Measurements from ENCODE around the gene ACTL6B.

Gene ACTL6B

DNA sequence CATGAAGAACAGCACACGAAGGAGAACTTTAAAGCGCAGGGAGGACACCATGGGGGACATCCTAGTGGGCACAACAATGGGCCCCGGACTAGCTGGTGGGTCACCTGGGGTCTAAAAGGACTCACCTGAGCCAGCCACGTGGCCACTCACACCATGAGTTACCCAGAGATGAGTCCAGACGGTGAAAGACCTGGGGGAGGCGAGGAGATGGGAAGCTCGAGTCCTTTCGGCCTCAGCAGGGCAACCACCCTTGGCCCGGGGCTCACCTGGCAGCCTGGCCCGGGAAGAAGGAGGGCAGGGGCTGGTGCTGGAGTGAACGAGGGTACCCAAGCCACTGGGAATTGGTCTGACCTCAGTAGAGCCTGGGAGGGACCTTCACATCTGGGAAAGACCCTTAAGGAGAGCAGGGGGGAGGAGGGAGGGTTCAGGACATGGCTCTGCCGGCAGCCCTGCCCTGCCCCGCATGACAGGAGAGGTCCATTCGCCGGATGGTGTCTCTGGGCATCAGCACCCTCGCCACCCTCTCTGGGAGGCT, 32.1 kb upstream of the ACTL6B start:
- H3K27me3 ChIP-seq (ENCODE audit: insufficient read depth, low read length), result no peaks in the 10 kb centered on the region
- peaks cover 74% of the 10 kb centered on the region for H3K36me3 ChIP-seq (ENCODE audit: insufficient read depth, low read depth, low read length)
- H3K9ac ChIP-seq (ENCODE audit: low read depth, low read length), result no peak overlapping the region
- no peak overlapping the region for H3K27ac ChIP-seq (ENCODE audit: low read length)
- peaks cover 9% of the 10 kb centered on the region for H3K4me1 ChIP-seq (ENCODE audit: insufficient read depth, low read length)
- H3K9me3 ChIP-seq (ENCODE audit: insufficient read depth, low read depth, low read length), result no peaks in the 10 kb centered on the region
- no peak overlapping the region for H3K4me3 ChIP-seq (ENCODE audit: low read length)

DNA sequence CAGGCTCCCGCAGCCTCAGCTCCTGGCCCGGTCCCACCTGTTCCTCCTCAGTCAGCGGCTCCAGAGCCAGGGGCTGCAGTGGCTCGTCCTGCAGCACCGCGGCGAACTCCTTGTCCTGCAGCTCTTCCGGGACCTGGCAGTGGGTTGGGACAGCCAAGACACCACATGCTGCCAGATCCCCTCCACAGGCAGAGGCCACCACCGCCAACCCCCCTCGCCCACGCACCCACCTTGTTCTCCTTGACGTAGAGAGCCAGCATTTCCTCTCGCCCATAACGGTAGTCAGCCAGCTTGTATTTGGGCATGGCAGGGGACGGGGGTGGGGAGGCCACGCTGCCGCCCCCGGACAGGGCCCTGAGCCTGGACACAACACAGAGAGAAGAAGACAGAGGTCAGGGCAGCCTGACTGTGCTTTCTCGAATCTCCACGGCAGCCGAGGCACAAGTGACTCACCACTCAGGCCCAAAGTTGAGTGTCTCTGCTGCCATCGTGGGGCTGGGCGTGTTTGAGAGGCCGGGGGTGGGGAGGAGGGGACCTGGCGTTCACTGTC, 31.6 kb upstream of the ACTL6B start:
- no peaks in the 10 kb centered on the region for H3K27me3 ChIP-seq (ENCODE audit: insufficient read depth, low read length)
- peaks cover 9% of the 10 kb centered on the region for H3K4me1 ChIP-seq (ENCODE audit: insufficient read depth, low read length)
- H3K27ac ChIP-seq (ENCODE audit: low read length), result no peak overlapping the region
- H3K4me3 ChIP-seq (ENCODE audit: low read length), result no peak overlapping the region
- no peak overlapping the region for H3K9ac ChIP-seq (ENCODE audit: low read depth, low read length)
- no peaks in the 10 kb centered on the region for H3K9me3 ChIP-seq (ENCODE audit: insufficient read depth, low read depth, low read length)
- H3K36me3 ChIP-seq (ENCODE audit: insufficient read depth, low read depth, low read length), result peaks cover 80% of the 10 kb centered on the region

DNA sequence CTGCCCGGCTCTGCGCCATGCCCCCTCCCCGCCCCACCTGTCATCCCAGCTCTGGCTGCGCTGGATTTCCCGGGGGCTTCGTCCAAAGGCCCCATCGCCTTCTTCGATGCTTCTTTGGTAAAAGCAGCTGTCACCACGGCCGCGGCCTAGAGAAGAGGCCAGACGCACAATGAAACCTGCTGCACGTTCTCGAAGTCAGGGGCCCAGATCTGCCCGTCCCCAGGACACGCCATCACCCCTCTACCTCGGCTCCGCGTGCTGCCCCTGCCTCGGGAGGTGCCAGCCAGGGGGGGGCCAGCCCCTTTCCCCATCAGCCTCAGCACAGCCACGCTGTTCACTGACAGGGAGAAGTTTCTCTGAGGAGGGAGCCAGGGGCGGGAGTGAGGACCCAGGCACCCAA, 31.0 kb upstream of the ACTL6B start:
- Histone ChIP-seq H3K4me1 (ENCODE audit: insufficient read depth, low read length) (peaks cover 5% of the 10 kb centered on the region), H3K27me3 (ENCODE audit: insufficient read depth, low read length) (no peaks in the 10 kb centered on the region), H3K9ac (ENCODE audit: low read depth, low read length) (no peak overlapping the region), H3K27ac (ENCODE audit: low read length) (no peak overlapping the region), H3K36me3 (ENCODE audit: insufficient read depth, low read depth, low read length) (peaks cover 86% of the 10 kb centered on the region), H3K4me3 (ENCODE audit: low read length) (no peak overlapping the region), H3K9me3 (ENCODE audit: insufficient read depth, low read depth, low read length) (no peaks in the 10 kb centered on the region)

DNA sequence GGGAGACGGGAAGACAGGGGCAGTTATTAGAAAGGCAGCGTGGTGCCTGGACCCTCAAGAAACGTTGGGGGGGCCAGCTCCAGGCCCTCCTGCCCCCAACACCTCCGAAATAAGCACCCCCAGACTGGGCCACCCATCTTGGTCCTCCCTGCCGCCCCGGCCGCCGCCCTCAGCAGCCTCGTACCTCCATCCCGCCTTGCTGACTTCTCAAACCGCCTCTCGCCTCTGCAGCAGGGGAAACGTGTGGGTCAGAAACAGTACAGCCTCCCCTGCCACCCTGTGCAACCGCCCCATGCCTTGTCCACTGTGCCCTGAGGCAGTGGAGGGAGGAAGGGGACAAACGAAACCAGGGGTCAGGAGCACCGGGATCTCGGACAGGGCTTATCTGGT, 30.6 kb upstream of the ACTL6B start:
- Histone ChIP-seq H3K4me3 (ENCODE audit: low read length) (no peak overlapping the region), H3K27ac (ENCODE audit: low read length) (no peak overlapping the region), H3K36me3 (ENCODE audit: insufficient read depth, low read depth, low read length) (peaks cover 90% of the 10 kb centered on the region), H3K4me1 (ENCODE audit: insufficient read depth, low read length) (peaks cover 3% of the 10 kb centered on the region; the same call in 1 of the 2 replicates), H3K9me3 (ENCODE audit: insufficient read depth, low read depth, low read length) (no peaks in the 10 kb centered on the region), H3K9ac (ENCODE audit: low read depth, low read length) (no peak overlapping the region), H3K27me3 (ENCODE audit: insufficient read depth, low read length) (no peaks in the 10 kb centered on the region)

DNA sequence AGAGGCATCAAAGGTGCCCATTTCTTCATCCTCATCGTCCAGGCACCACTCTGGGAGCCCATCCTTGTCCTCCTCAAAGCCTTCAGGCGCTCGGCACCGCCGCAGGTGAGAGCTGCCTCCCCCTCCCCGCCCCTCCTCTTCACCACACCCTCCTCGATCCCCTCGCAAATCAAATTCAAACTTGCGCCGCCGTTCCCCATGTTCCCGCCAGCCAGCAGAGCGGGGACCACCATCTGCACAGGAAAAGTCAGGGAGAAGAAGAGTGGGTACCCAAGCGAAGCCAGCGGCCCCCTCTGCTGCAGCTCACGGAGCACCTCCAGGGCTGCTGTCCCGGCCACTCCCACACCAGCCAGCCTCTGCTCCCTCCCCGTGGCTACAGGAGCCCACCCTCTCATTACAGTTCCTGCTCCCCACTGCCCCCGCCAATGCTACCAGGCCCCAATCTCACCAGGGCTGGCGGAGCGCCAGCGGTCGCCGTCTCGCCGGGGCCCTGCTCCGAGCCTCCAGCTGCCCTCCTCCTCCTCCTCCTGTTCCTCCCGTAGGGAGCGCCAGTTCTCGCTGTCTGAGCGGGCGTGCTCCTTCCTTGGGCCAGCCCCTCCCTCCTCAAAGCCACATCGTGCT, 30.1 kb upstream of the ACTL6B start:
- no peaks in the 10 kb centered on the region for H3K9me3 ChIP-seq (ENCODE audit: insufficient read depth, low read depth, low read length)
- H3K27ac ChIP-seq (ENCODE audit: low read length), result no peak overlapping the region
- no peak overlapping the region for H3K4me3 ChIP-seq (ENCODE audit: low read length)
- H3K9ac ChIP-seq (ENCODE audit: low read depth, low read length), result no peak overlapping the region
- peaks cover 95% of the 10 kb centered on the region for H3K36me3 ChIP-seq (ENCODE audit: insufficient read depth, low read depth, low read length)
- peaks cover 3% of the 10 kb centered on the region; the same call in 1 of the 2 replicates for H3K4me1 ChIP-seq (ENCODE audit: insufficient read depth, low read length)
- no peaks in the 10 kb centered on the region for H3K27me3 ChIP-seq (ENCODE audit: insufficient read depth, low read length)

DNA sequence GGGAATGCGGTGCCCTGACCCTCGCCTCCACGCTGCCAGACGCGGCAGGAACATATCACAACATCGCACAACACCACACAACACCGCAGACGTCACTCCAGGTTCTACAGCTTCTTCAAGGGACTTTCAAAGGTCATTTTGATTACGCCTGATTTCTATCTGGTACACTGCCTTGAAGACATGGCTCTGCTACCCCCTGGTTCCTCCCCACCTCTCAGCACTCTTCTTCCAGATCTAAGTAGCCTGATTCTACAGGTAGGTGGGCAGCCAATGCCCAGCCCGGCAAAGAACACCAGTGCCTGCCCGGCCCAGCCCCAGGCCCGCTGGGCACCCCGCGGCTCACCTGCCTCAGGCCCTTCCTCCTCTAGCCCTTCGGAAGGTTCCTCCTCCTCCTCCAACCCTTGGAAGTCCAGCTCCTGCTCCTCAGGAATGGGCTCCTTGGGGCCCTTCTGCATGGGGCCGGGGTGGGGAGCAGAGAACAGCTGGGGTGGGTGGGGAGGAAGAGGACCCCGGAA, 29.4 kb upstream of the ACTL6B start:
- H3K36me3 ChIP-seq (ENCODE audit: insufficient read depth, low read depth, low read length), result peaks cover 96% of the 10 kb centered on the region
- no peak overlapping the region for H3K27ac ChIP-seq (ENCODE audit: low read length)

DNA sequence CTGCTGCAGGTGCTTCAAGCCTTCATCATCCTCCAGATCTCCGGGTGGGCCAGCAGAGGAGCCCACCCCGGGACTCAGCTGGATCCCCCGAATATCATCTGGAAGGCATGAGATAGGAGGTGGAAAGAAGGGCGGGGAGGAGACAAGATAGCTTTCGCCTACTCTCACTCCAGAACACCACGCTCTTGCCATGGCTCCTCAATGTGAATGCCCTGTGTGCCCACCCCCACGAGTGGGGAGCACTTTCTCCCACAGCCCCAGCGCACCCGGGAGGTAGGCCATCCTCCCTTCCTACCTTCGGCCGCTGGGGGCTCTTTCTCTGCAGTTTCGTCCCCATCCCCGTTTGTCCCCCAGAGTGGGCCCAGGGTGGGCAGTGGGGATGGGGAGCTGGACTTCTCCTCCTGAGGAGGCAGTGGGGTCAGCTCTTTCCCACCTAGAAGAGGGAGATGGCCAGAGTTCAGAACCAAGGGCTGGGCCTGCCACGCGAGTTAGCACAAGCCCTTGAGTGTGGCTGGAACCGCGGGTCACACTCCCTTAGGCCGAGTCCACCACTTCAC, 28.9 kb upstream of the ACTL6B start:
- H3K27me3 ChIP-seq (ENCODE audit: insufficient read depth, low read length), result no peaks in the 10 kb centered on the region
- H3K36me3 ChIP-seq (ENCODE audit: insufficient read depth, low read depth, low read length), result peaks cover 99% of the 10 kb centered on the region
- no peak overlapping the region for H3K27ac ChIP-seq (ENCODE audit: low read length)
- no peak overlapping the region for H3K9ac ChIP-seq (ENCODE audit: low read depth, low read length)
- H3K4me3 ChIP-seq (ENCODE audit: low read length), result no peak overlapping the region
- H3K9me3 ChIP-seq (ENCODE audit: insufficient read depth, low read depth, low read length), result no peaks in the 10 kb centered on the region
- H3K4me1 ChIP-seq (ENCODE audit: insufficient read depth, low read length), result no peaks in the 10 kb centered on the region

More for the DNA sequence above, 29.4 kb upstream of the ACTL6B start:
- H3K9ac ChIP-seq (ENCODE audit: low read depth, low read length), result no peak overlapping the region
- no peaks in the 10 kb centered on the region for H3K9me3 ChIP-seq (ENCODE audit: insufficient read depth, low read depth, low read length)
- no peaks in the 10 kb centered on the region for H3K4me1 ChIP-seq (ENCODE audit: insufficient read depth, low read length)
- no peaks in the 10 kb centered on the region for H3K27me3 ChIP-seq (ENCODE audit: insufficient read depth, low read length)
- no peak overlapping the region for H3K4me3 ChIP-seq (ENCODE audit: low read length)

DNA sequence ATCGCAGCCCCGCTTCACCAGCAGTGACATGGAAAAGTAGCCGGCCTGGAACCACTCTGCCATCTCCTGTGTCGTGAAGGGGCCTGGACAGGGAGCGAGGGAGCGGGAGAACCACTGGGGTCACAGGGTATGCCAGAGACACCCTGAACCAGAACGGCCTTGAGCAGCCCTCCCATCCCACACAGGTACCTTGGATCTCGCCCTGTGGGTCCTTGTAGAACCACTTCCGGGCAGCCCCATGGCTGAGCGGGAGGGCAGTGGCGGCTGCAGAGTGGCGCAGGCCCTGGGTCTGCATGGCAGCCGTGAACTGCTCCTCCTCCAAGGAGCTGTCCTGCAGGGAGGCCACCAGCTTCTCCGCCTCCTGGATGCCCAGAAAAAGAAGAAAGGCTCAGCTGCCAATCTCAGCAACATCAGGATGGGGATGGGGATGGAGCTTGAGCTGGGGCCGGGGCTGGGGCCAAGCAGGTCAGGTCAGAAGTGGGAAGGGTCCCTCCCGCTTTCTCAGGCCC, 28.3 kb upstream of the ACTL6B start:
- peaks cover 98% of the 10 kb centered on the region for H3K36me3 ChIP-seq (ENCODE audit: insufficient read depth, low read depth, low read length)
- no peaks in the 10 kb centered on the region for H3K4me1 ChIP-seq (ENCODE audit: insufficient read depth, low read length)
- H3K9me3 ChIP-seq (ENCODE audit: insufficient read depth, low read depth, low read length), result no peaks in the 10 kb centered on the region
- no peak overlapping the region for H3K9ac ChIP-seq (ENCODE audit: low read depth, low read length)
- H3K4me3 ChIP-seq (ENCODE audit: low read length), result no peak overlapping the region
- no peaks in the 10 kb centered on the region for H3K27me3 ChIP-seq (ENCODE audit: insufficient read depth, low read length)
- no peak overlapping the region for H3K27ac ChIP-seq (ENCODE audit: low read length)

DNA sequence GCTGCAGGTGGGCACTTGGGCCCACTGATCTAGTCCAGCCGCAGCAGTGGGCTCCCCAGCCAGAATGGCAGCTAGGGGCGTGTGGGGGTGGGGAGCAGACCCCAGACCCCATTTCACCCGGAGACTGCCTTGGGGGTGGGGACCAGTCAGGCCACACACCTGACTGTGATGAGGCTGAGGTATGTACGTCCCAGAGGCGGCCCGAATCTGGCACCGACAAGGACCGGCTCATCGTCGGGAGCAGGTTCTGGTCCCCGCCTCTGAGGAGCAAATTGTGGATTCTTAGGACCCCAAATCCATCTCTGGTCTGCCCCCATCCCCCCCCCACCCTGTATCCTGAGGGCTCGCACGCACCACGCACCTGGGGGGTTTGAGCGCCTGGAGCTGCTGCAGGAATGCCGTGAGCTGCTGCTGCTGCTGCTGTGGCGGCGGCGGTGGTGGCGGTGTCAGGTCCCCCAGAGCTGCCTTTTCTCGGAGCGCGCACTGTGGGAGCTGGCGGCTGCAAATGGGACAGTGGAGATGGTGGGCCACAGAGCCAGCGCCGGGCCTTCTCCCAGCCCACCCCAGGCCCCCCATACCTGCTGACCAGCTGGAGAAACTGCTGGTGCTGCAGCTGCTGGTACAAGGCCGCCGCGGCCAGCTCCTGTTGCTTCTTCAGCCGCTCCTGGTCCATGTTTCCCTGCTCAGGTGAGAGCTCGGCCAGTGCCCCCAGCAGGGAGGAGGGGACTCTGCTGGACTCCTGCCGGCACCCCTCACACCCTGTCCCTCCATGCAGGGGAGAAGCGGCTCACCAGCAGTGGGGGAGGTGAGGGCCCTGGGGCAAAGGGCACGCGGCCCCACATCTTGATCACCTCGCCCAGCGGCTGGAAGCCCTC, 27.6 kb upstream of the ACTL6B start:
- no peak overlapping the region for H3K4me3 ChIP-seq (ENCODE audit: low read length)
- no peaks in the 10 kb centered on the region for H3K4me1 ChIP-seq (ENCODE audit: insufficient read depth, low read length)
- no peaks in the 10 kb centered on the region for H3K27me3 ChIP-seq (ENCODE audit: insufficient read depth, low read length)
- no peaks in the 10 kb centered on the region for H3K9me3 ChIP-seq (ENCODE audit: insufficient read depth, low read depth, low read length)
- no peak overlapping the region for H3K9ac ChIP-seq (ENCODE audit: low read depth, low read length)
- no peak overlapping the region for H3K27ac ChIP-seq (ENCODE audit: low read length)
- peaks cover 98% of the 10 kb centered on the region for H3K36me3 ChIP-seq (ENCODE audit: insufficient read depth, low read depth, low read length)

DNA sequence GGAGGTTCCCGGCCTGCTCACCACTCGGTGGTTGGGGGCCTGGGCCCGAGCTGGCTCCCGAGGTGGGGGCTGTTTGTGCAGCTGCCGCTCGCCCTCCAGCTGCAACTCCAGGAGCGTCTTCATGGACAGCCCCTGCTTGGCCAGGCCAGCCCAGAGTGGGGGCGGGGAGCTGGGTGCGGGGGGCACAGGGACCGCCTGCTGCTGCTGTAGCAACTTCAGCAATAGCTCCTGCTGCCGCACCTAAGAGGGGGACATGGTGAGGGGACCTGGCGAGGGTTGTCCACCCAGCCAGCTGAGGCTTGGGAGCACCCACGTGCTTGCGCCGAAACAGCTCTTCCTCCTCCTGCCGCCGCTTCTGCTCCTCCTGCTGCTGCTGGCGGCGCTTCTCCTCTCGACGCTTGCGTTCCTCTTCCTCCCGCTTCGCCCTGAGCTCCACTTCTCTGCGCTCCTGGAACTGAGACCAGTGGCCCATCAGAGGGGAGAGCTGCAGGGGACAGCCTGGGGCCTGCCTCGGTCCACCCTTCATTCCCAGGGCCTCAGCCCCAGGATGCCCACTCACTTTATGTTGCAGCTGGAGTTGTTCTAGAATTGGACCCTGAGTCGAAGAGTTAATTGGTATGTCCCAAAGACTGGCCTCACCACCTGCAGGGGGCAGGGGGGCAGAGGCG, 26.9 kb upstream of the ACTL6B start:
- H3K27ac ChIP-seq (ENCODE audit: low read length), result no peak overlapping the region
- no peak overlapping the region for H3K9ac ChIP-seq (ENCODE audit: low read depth, low read length)

DNA sequence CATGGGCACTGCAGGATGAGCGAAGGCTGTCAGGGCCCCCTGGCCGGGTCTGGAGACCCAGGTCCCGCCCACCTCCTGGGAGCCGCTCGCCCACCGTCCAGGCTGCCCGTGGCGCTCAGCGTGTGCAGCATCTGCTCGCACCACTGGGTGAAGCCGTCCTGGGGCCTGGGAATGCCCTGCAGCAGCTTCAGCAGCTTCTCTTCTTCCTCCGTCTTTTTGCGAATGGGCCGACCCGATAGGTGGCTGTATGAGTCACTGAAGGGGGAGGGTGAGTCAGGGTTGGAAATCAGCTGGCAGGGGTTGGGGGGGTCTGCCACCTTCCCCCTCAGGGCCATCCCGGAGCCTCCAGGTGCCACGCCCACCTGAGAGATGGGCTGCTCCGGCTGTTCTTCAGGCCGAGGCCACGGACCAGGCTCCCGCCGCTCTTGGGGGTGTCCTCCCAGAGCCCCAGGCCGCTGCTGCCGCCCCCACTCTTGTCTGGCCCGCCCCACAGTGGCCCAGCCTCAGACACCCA, 26.0 kb upstream of the ACTL6B start:
- Histone ChIP-seq H3K4me1 (ENCODE audit: insufficient read depth, low read length) (no peaks in the 10 kb centered on the region), H3K9me3 (ENCODE audit: insufficient read depth, low read depth, low read length) (no peaks in the 10 kb centered on the region), H3K27ac (ENCODE audit: low read length) (no peak overlapping the region), H3K36me3 (ENCODE audit: insufficient read depth, low read depth, low read length) (peaks cover 97% of the 10 kb centered on the region), H3K27me3 (ENCODE audit: insufficient read depth, low read length) (no peaks in the 10 kb centered on the region), H3K4me3 (ENCODE audit: low read length) (no peak overlapping the region), H3K9ac (ENCODE audit: low read depth, low read length) (no peak overlapping the region)

More for the DNA sequence above, 26.9 kb upstream of the ACTL6B start:
- peaks cover 96% of the 10 kb centered on the region for H3K36me3 ChIP-seq (ENCODE audit: insufficient read depth, low read depth, low read length)
- H3K4me1 ChIP-seq (ENCODE audit: insufficient read depth, low read length), result no peaks in the 10 kb centered on the region
- H3K9me3 ChIP-seq (ENCODE audit: insufficient read depth, low read depth, low read length), result no peaks in the 10 kb centered on the region
- no peak overlapping the region for H3K4me3 ChIP-seq (ENCODE audit: low read length)
- no peaks in the 10 kb centered on the region for H3K27me3 ChIP-seq (ENCODE audit: insufficient read depth, low read length)
